NK-92 (cell line): Measurements from ENCODE around the gene SIVA1.

ENCODE experiments used
- DNase-seq: peaks from one replicate; lab custom pipeline; 2025; ENCODE audit not compliant: unreplicated experiment; lab: John Stamatoyannopoulos, UW

SIVA1 gene

GRCh38 chr14:104783484-104784217 is 30.7 kb downstream of the SIVA1 start:
- no peak for DNase-seq

- DNase-seq = no peak
Observed at GRCh38 chr14:104784218-104784568, 31.2 kb downstream of the SIVA1 start.

GRCh38 chr14:104784846-104785707 is 32.1 kb downstream of the SIVA1 start:
- no peak for DNase-seq

- no peak for DNase-seq
Observed at GRCh38 chr14:104785708-104786080, 32.7 kb downstream of the SIVA1 start.

GRCh38 chr14:104786091-104786586 is 33.2 kb downstream of the SIVA1 start:
- no peak for DNase-seq

- no peak for DNase-seq
Observed at GRCh38 chr14:104786726-104787675, 34.1 kb downstream of the SIVA1 start.

- no peak for DNase-seq
Observed at GRCh38 chr14:104787736-104788135, 34.8 kb downstream of the SIVA1 start.

GRCh38 chr14:104788161-104788818 is 35.3 kb downstream of the SIVA1 start:
- no peak for DNase-seq

- DNase-seq = no peak
Observed at GRCh38 chr14:104788873-104789663, 36.1 kb downstream of the SIVA1 start.

GRCh38 chr14:104789752-104790743 is 37.1 kb downstream of the SIVA1 start:
- DNase-seq = no peak

GRCh38 chr14:104791425-104791824 is 38.5 kb downstream of the SIVA1 start:
- no peak for DNase-seq

GRCh38 chr14:104792101-104792884 is 39.3 kb downstream of the SIVA1 start:
- no peak for DNase-seq

GRCh38 chr14:104792945-104793702 is 40.2 kb downstream of the SIVA1 start:
- no peak for DNase-seq

- DNase-seq = no peak
Observed at GRCh38 chr14:104793703-104793959, 40.7 kb downstream of the SIVA1 start.

GRCh38 chr14:104794099-104794498 is 41.2 kb downstream of the SIVA1 start:
- no peak for DNase-seq

GRCh38 chr14:104794631-104794992 is 41.7 kb downstream of the SIVA1 start:
- no peak for DNase-seq

- DNase-seq = no peak
Observed at GRCh38 chr14:104794993-104795780, 42.2 kb downstream of the SIVA1 start, which contains the start of gene AKT1. AKT1 (minus strand) TSS chr14:104795748; CDS start chr14:104792643, 3,105 bp downstream.
